H1 (cell line): ENCODE data around the gene RAPGEF1. TPM values are rescaled to one million over a fixed set of nuclear protein-coding genes. Genes with fewer than 3 reads are reported as not detected.

Experiments
- CTCF ChIA-PET: fragments of 300-600 bp; sonication (Branson Sonifier 250); formaldehyde crosslinking; loops from one replicate; lab custom pipeline; 2021; ENCODE audit not compliant: partially characterized antibody; lab: Charles Lee
- POLR2A ChIA-PET: fragments of 300-600 bp; sonication (Branson Sonifier 250); formaldehyde crosslinking; loops from one replicate; lab custom pipeline; 2021; ENCODE audit warnings: inconsistent platforms; ENCODE audit not compliant: partially characterized antibody; lab: Charles Lee
- DNase-seq, 2 experiments: peaks; one replicate each; pipeline versions ENCODE4 v3.0.0 to v3.0.0-alpha.2; 2010 to 2022; ENCODE audit warnings: low spot score in 2 of 2, low read depth in 1 of 2, mixed read lengths in 1 of 2
- FAIRE-seq: peaks from 2 replicates; lab custom pipeline; 2011; peaks lifted over from hg19 to GRCh38; lab: Jason Lieb, UNC
- H2AFZ ChIP-seq: 2 replicates; pipeline ENCODE4 v1.8.1; 2012; ENCODE audit warnings: low read length, inconsistent platforms
- H2AK5ac ChIP-seq: 2 replicates; pipeline ENCODE4 v1.6.1; 2013; ENCODE audit warnings: low read depth, low read length
- H2BK120ac ChIP-seq: replicated peaks from 2 replicates; pipeline ENCODE3; 2013; ENCODE audit warnings: low read depth, low read length, inconsistent platforms
- H2BK12ac ChIP-seq: 2 replicates; pipeline ENCODE4 v1.6.1; 2013; ENCODE audit warnings: low read depth, low read length
- H2BK15ac ChIP-seq: 2 replicates; pipeline ENCODE4 v1.6.1; 2013; ENCODE audit warnings: low read length
- H2BK20ac ChIP-seq: 2 replicates; pipeline ENCODE4 v1.6.1; 2013; ENCODE audit warnings: low read length
- H2BK5ac ChIP-seq: 2 replicates; pipeline ENCODE4 v1.6.1; 2013; ENCODE audit warnings: low read depth, low read length
- H3K14ac ChIP-seq: 2 replicates; pipeline ENCODE4 v1.6.1; 2013; ENCODE audit warnings: inconsistent platforms; ENCODE audit not compliant: insufficient read length
- H3K18ac ChIP-seq: 2 replicates; pipeline ENCODE4 v1.6.1; 2013; ENCODE audit warnings: low read length; ENCODE audit errors: extremely low read depth
- H3K23ac ChIP-seq: 2 replicates; pipeline ENCODE4 v1.6.1; 2013; ENCODE audit warnings: inconsistent platforms; ENCODE audit not compliant: insufficient read length
- H3K23me2 ChIP-seq: 2 replicates; pipeline ENCODE4 v1.6.1; 2013; ENCODE audit warnings: low read depth, low read length
- H3K27ac ChIP-seq: 2 replicates; pipeline ENCODE4 v1.6.1; 2011; ENCODE audit warnings: low read depth, low read length, inconsistent platforms
- H3K27me3 ChIP-seq, 4 experiments: replicated peaks in 1 of 4; 1 replicate in 1 of 4; 2 replicates in 3 of 4; pipeline versions ENCODE4 v1.6.1 to v1.8.1; 2011 to 2013; ENCODE audit warnings: low read length in 3 of 4, mild to moderate bottlenecking in 3 of 4, inconsistent platforms in 2 of 4, mixed read lengths in 2 of 4, moderate library complexity in 1 of 4; ENCODE audit not compliant: control insufficient read depth in 3 of 4, insufficient read depth in 3 of 4; ENCODE audit errors: extremely low read depth in 1 of 4
- H3K36me3 ChIP-seq, 4 experiments: 2 replicates each; pipeline versions ENCODE4 v1.6.1 to v1.8.1; 2011 to 2013; ENCODE audit warnings: mild to moderate bottlenecking in 4 of 4, low read length in 3 of 4, moderate library complexity in 2 of 4, control low read depth in 1 of 4, inconsistent platforms in 1 of 4; ENCODE audit not compliant: insufficient read depth in 4 of 4, control insufficient read depth in 2 of 4
- H3K4ac ChIP-seq: replicated peaks from 2 replicates; pipeline ENCODE3; 2013; ENCODE audit warnings: low read length, low read depth, mixed read lengths, inconsistent platforms; ENCODE audit not compliant: insufficient read length
- H3K4me1 ChIP-seq, 4 experiments: replicated peaks in 1 of 4; 1 replicate in 1 of 4; 2 replicates in 3 of 4; pipeline versions ENCODE4 v1.6.1 to v1.8.1; 2011 to 2013; ENCODE audit warnings: low read length in 3 of 4, inconsistent platforms in 2 of 4, mixed read lengths in 1 of 4; ENCODE audit not compliant: insufficient read depth in 4 of 4, control insufficient read depth in 3 of 4
- H3K4me2 ChIP-seq, 2 experiments: 2 replicates each; pipeline versions ENCODE4 v1.6.1 to v1.8.1; 2011 to 2013; ENCODE audit warnings: low read depth in 2 of 2, low read length in 2 of 2, control low read depth in 1 of 2, inconsistent platforms in 1 of 2, mild to moderate bottlenecking in 1 of 2; ENCODE audit not compliant: insufficient read depth in 1 of 2
- H3K4me3 ChIP-seq, 4 experiments: fragments of 200-600, 300-600 bp in 1 of 4; sonication (generic), shearing (Covaris generic), sonication (Bioruptor Twin) in 1 of 4; 2 replicates each; pipeline versions ENCODE4 v1.5.1 to v1.8.1; 2011 to 2016; ENCODE audit warnings: low read length in 4 of 4, low read depth in 3 of 4, control low read depth in 2 of 4, inconsistent platforms in 2 of 4, mild to moderate bottlenecking in 2 of 4, mixed read lengths in 1 of 4, moderate library complexity in 1 of 4; ENCODE audit not compliant: insufficient read depth in 2 of 4; ENCODE audit errors: extremely low read depth in 1 of 4
- H3K56ac ChIP-seq: replicated peaks from 2 replicates; pipeline ENCODE3; 2013; ENCODE audit warnings: low read depth, mild to moderate bottlenecking, mixed read lengths, low read length, inconsistent platforms; ENCODE audit not compliant: insufficient read length
- H3K79me1 ChIP-seq: 2 replicates; pipeline ENCODE4 v1.6.1; 2013; ENCODE audit warnings: low read depth, low read length, control low read depth
- H3K79me2 ChIP-seq, 2 experiments: 2 replicates each; pipeline versions ENCODE4 v1.6.1 to v1.8.1; 2012 to 2013; ENCODE audit warnings: low read length in 2 of 2, mild to moderate bottlenecking in 2 of 2, inconsistent platforms in 1 of 2; ENCODE audit not compliant: insufficient read depth in 2 of 2, control insufficient read depth in 1 of 2
- H3K9ac ChIP-seq, 4 experiments: replicated peaks in 1 of 4; 1 replicate in 1 of 4; 2 replicates in 3 of 4; pipeline versions ENCODE4 v1.6.1 to v1.8.1; 2011 to 2013; ENCODE audit warnings: low read depth in 3 of 4, low read length in 3 of 4, control low read depth in 2 of 4, mild to moderate bottlenecking in 2 of 4, moderate library complexity in 2 of 4, inconsistent platforms in 1 of 4; ENCODE audit errors: extremely low read depth in 1 of 4
- H3K9me3 ChIP-seq, 2 experiments: 2 replicates each; pipeline versions ENCODE4 v1.6.1 to v1.8.1; 2012 to 2013; ENCODE audit warnings: mild to moderate bottlenecking in 2 of 2, moderate library complexity in 2 of 2, control low read depth in 1 of 2, inconsistent platforms in 1 of 2, low read depth in 1 of 2, low read length in 1 of 2, mixed read lengths in 1 of 2; ENCODE audit not compliant: insufficient read depth in 2 of 2
- H4K20me1 ChIP-seq, 2 experiments: replicated peaks in 1 of 2; 2 replicates each; pipeline versions ENCODE3 to v1.8.1; 2011 to 2013; ENCODE audit warnings: inconsistent platforms in 2 of 2, low read length in 2 of 2, mild to moderate bottlenecking in 1 of 2; ENCODE audit not compliant: insufficient read depth in 2 of 2, control insufficient read depth in 1 of 2
- H4K5ac ChIP-seq: 2 replicates; pipeline ENCODE4 v1.6.1; 2013; ENCODE audit warnings: low read length, low read depth, mixed read lengths, inconsistent platforms; ENCODE audit not compliant: insufficient read length
- H4K8ac ChIP-seq: 2 replicates; pipeline ENCODE4 v1.8.0; 2013; ENCODE audit warnings: mild to moderate bottlenecking, moderate library complexity, low read length, inconsistent platforms; ENCODE audit not compliant: insufficient read depth; ENCODE audit errors: extremely low read depth
- H4K91ac ChIP-seq: replicated peaks from 2 replicates; pipeline ENCODE3; 2013; ENCODE audit warnings: low read length, mixed read lengths, inconsistent platforms; ENCODE audit not compliant: insufficient read length
- ASH2L ChIP-seq: fragments of 200-600, 300-600 bp; sonication (generic); IDR thresholded peaks from one replicate; pipeline ENCODE4 v1.7.1; 2017; ENCODE audit warnings: low read length
- EP300 ChIP-seq, 2 experiments: IDR thresholded peaks; 1 replicate in 1 of 2; 2 replicates in 1 of 2; pipeline ENCODE4 v1.6.1; 2011 to 2012; ENCODE audit warnings: low read depth in 2 of 2, low read length in 2 of 2, mild to moderate bottlenecking in 2 of 2, borderline replicate concordance in 1 of 2, inconsistent platforms in 1 of 2, moderate library complexity in 1 of 2
- EZH2 ChIP-seq: fragments of 200-600 bp; sonication (generic); IDR thresholded peaks from 2 replicates; pipeline ENCODE4 v1.7.1; 2012; ENCODE audit warnings: low read depth, mild to moderate bottlenecking, moderate library complexity, low read length, inconsistent platforms; ENCODE audit not compliant: severe bottlenecking
- JUN ChIP-seq: IDR thresholded peaks from 2 replicates; pipeline ENCODE4 v1.6.1; 2011; ENCODE audit warnings: low read depth, mild to moderate bottlenecking, improper control_type of control experiment, low read length
- JUND ChIP-seq: IDR thresholded peaks from 2 replicates; pipeline ENCODE4 v1.6.1; 2011; ENCODE audit warnings: mild to moderate bottlenecking, improper control_type of control experiment, low read length
- RBBP5 ChIP-seq: IDR thresholded peaks from 2 replicates; pipeline ENCODE4 v1.7.1; 2012; ENCODE audit warnings: low read depth, mild to moderate bottlenecking, inconsistent platforms, low read length, moderate library complexity, borderline replicate concordance
- RNF2 ChIP-seq: fragments of 200-900, 300-1000 bp; sonication (generic); IDR thresholded peaks from 2 replicates; pipeline ENCODE4 v1.7.1; 2016; ENCODE audit warnings: borderline replicate concordance, low read depth, mild to moderate bottlenecking, antibody characterized with exemption, low read length; ENCODE audit not compliant: poor library complexity, severe bottlenecking; ENCODE audit errors: missing control alignments
- RXRA ChIP-seq: IDR thresholded peaks from 2 replicates; pipeline ENCODE4 v1.6.1; 2011; ENCODE audit warnings: low read depth, mild to moderate bottlenecking, low read length, moderate library complexity; ENCODE audit not compliant: insufficient read depth
- SP1 ChIP-seq: IDR thresholded peaks from 2 replicates; pipeline ENCODE4 v1.6.1; 2011; ENCODE audit warnings: low read depth, low read length
- WGBS, 2 experiments: shearing (Covaris generic) in 1 of 2; methylation state at CpG; one replicate each; pipeline versions ENCODE4 v1.1.6 to v1.1.7; 2013 to 2015; ENCODE audit warnings: low lambda C conversion rate in 2 of 2, mixed read lengths in 2 of 2, inconsistent platforms in 1 of 2, low coverage in 1 of 2, missing lambda C conversion rate in 1 of 2; ENCODE audit not compliant: insufficient replicate concordance in 2 of 2, insufficient coverage in 1 of 2, insufficient read length in 1 of 2; ENCODE audit errors: extremely low coverage in 1 of 2, missing lambda C conversion rate in 1 of 2; 5-methylcytosine and 5-hydroxymethylcytosine counted together
- polyA plus RNA-seq, 7 experiments: library from polyadenylated mRNA; depleted of rRNA in 3 of 7; stranded (reverse) in 5 of 7; unstranded in 2 of 7; fragments of >200 nt in 5 of 7; fragments of 200-250 nt in 2 of 7; gene quantifications; 1 replicate in 5 of 7; 2 replicates in 1 of 7; 4 replicates in 1 of 7; pipeline versions ENCODE4 v1.2.1 to v1.2.3, GENCODE V29; 2011 to 2013; ENCODE audit warnings: missing spikeins in 2 of 7, mixed read lengths in 2 of 7
- total RNA-seq: library from RNA; stranded (reverse); fragmentation: NEBNext Ultra II Directional; extraction: Animal tissue kit (Norgen Biotek cat#: 25700); gene quantifications from 2 replicates; pipeline ENCODE4 v1.2.1, GENCODE V29; 2021
- TF ChIP-seq, protein P1 (sequence below): IDR thresholded peaks from 2 replicates; pipeline ENCODE4 v1.6.1; 2012; ENCODE audit warnings: inconsistent platforms
- TF ChIP-seq, protein P2 (sequence below): IDR thresholded peaks from 2 replicates; pipeline ENCODE4 v1.6.1; 2012; ENCODE audit warnings: inconsistent platforms

The RAPGEF1 gene
- total and polyA plus RNA-seq, 2 of the 8 experiments (the other 6 are each of a cell fraction or from before 2014, with no cell fraction given), result 29.7 to 78.9 TPM

- H4K8ac ChIP-seq, result no peak overlapping the region; the same call in 1 of the 2 replicates
- H3K27ac ChIP-seq, result no peak overlapping the region
- H2AK5ac ChIP-seq, result no peak overlapping the region
- H3K23me2 ChIP-seq, result no peaks in the 10 kb centered on the region
- no peak overlapping the region for H3K4me3 ChIP-seq
- no peak overlapping the region for H4K91ac ChIP-seq
- H2BK20ac ChIP-seq, result no peak overlapping the region
- no peak overlapping the region for H2BK5ac ChIP-seq
- H3K9ac ChIP-seq, result no peak overlapping the region
- CTCF ChIA-PET, result interaction anchor here (0.8 to 1.3 kb wide), 4 partner anchors 9 to 37 kb away, joined by 3 read pairs; no protein-coding TSS in a partner anchor
- H3K4me1 ChIP-seq, result peaks cover 21 to 49% (median 34%) of the 10 kb centered on the region in 4 experiments
- WGBS, 2 experiments, result 80% methylated on average over 4 of the region's 4 CpGs; no CpG with 5 or more reads in 1 of the 2 experiments
- H3K4me2 ChIP-seq, result no peak overlapping the region
- H3K27me3 ChIP-seq, result no peaks in the 10 kb centered on the region
- peaks cover 0 to 71% of the 10 kb centered on the region in 2 experiments; a peak in 2 of 4 replicates for H3K79me2 ChIP-seq
- no peak overlapping the region for H2AFZ ChIP-seq
- peaks cover under 1% of the 10 kb centered on the region; the same call in 1 of the 2 replicates for H3K79me1 ChIP-seq
- no peak overlapping the region for H3K18ac ChIP-seq
- no peak for DNase-seq
- no peak overlapping the region for H3K56ac ChIP-seq
- H2BK12ac ChIP-seq, result no peak overlapping the region
- no peak overlapping the region for H3K14ac ChIP-seq
- peaks cover 0 to 4% of the 10 kb centered on the region in 2 experiments for H4K20me1 ChIP-seq
- TF ChIP-seq JUN (no peak), ASH2L (no peak), EP300 (IDR thresholded peaks at IDR 0.05; ENCODE audit: borderline replicate concordance in 1 of 2, low read depth in 2 of 2, low read length in 2 of 2) (no peak), RBBP5 (no peak), RNF2 (no peak), JUND (no peak), EZH2 (no peak), SP1 (no peak), RXRA (no peak)
- TF ChIP-seq, protein P1, sequence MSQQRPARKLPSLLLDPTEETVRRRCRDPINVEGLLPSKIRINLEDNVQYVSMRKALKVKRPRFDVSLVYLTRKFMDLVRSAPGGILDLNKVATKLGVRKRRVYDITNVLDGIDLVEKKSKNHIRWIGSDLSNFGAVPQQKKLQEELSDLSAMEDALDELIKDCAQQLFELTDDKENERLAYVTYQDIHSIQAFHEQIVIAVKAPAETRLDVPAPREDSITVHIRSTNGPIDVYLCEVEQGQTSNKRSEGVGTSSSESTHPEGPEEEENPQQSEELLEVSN, result no peak
- TF ChIP-seq, protein P2, sequence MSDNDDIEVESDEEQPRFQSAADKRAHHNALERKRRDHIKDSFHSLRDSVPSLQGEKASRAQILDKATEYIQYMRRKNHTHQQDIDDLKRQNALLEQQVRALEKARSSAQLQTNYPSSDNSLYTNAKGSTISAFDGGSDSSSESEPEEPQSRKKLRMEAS, result no peak
- TF ChIP-seq, all 59 proteins: peak for 0
- H4K5ac ChIP-seq, result no peak overlapping the region
- FAIRE-seq, result no peak
- H2BK15ac ChIP-seq, result no peak overlapping the region
- H2BK120ac ChIP-seq, result no peak overlapping the region
- H3K23ac ChIP-seq, result no peak overlapping the region
- H3K4ac ChIP-seq, result no peak overlapping the region
- POLR2A ChIA-PET, result interaction anchor here (0.5 to 0.6 kb wide), 2 partner anchors 38 to 75 kb away, joined by 4 to 5 read pairs; no protein-coding TSS in a partner anchor
- no peaks in the 10 kb centered on the region; a peak in 1 of 8 replicates for H3K36me3 ChIP-seq
- no peaks in the 10 kb centered on the region for H3K9me3 ChIP-seq
These were observed 67.4 kb downstream of the RAPGEF1 start for GRCh38 chr9:131672451-131672850.
